Colonic mucosa (tissue), 4 donors: ENCODE results near the gene ASAH2B. TPM values are rescaled to one million over a fixed set of nuclear protein-coding genes. Genes with fewer than 3 reads are reported as not detected.

ENCODE experiments used
- DNase-seq: peaks from one replicate; pipeline ENCODE4 v3.0.0-alpha.2; 2020
- H3K27ac ChIP-seq: fragments of 200-600 bp; one replicate; pipeline ENCODE4 v1.8.0; 2021
- H3K27me3 ChIP-seq: fragments of 200-600 bp; one replicate; pipeline ENCODE4 v1.8.0; 2021
- H3K36me3 ChIP-seq: fragments of 200-600 bp; one replicate; pipeline ENCODE4 v1.8.0; 2021
- H3K4me1 ChIP-seq: fragments of 200-600 bp; one replicate; pipeline ENCODE4 v1.8.0; 2021; ENCODE audit warnings: mild to moderate bottlenecking
- H3K4me3 ChIP-seq: fragments of 200-600 bp; one replicate; pipeline ENCODE4 v1.8.0; 2021
- H3K9ac ChIP-seq, 2 donors: one replicate each; pipeline ENCODE4 v1.7.0; 2013; ENCODE audit warnings: control low read depth in 2 of 2, low read depth in 2 of 2, low read length in 2 of 2
- H3K9me3 ChIP-seq: fragments of 200-600 bp; one replicate; pipeline ENCODE4 v1.8.0; 2021
- intact Hi-C: fragments of 100-400 bp; cut with DNase I; formaldehyde crosslinking; loops from one replicate; pipeline ENCODE4 v1.14.1; 2022
- total RNA-seq, 2 donors: library from RNA; stranded (reverse); fragmentation: NEBNext Ultra II Directional in 1 of 2; extraction: Animal tissue kit (Norgen Biotek cat#: 25700) in 1 of 2; gene quantifications; one replicate each; pipeline ENCODE4 v1.2.1, GENCODE V29; 2021
- TF ChIP-seq, protein P1 (sequence below): fragments of 200-600 bp; IDR thresholded peaks from one replicate; pipeline ENCODE4 v1.8.0; 2022; ENCODE audit warnings: antibody characterized with exemption, mild to moderate bottlenecking
- donor health status: healthy.
- donor health status: DM: no; HTN: no; CAD: no.
- donor health status: DM: no; HTN: no; CAD: no.

ASAH2B gene
- total RNA-seq, 2 donors from 2014 or later, result 3.2 to 6.7 TPM

DNA sequence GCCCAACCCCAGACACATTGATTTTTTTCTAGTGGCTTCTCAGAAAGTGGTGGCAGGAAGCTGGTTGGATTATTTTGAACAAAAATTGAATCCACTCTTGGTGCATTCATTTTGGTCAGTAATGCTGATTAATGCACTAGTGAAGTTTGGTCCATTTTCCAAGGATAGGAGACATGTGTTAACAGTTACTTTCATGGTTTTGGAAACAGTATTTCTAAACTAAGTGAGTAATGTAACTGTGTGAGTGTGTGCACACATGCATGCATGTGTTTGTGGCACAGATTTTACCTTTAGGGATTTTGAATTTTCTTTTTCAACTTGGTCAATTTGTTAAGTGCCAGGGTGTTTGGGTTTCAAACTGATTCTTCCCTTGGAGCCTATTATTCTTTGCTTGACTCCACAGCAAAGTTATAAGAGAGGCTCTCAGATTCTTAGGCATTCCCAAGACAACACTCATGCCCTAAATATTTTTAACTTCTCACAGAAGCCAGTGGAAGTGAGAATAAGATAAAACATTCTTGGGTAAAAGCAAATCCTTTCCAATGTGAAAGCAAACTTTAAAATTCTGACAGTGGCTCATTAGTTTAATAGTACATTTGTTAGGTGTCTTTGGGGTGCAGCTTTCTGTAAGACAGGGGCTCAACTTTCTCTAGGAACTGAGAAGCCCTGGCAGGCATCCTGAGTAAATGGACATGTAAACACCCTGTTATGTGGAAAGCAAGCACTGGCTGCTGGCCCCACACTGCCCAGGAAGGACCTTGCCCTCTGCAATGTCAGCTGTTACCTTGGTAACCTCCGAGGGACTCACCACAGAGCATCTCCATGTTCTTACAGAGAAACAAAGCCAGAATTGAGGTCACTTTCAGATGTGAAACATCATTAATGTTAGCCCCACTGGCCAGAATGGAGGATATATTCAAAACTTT is 68.4 kb downstream of the ASAH2B start:
- no peaks in the 10 kb centered on the region for H3K36me3 ChIP-seq
- TF ChIP-seq, protein P1, sequence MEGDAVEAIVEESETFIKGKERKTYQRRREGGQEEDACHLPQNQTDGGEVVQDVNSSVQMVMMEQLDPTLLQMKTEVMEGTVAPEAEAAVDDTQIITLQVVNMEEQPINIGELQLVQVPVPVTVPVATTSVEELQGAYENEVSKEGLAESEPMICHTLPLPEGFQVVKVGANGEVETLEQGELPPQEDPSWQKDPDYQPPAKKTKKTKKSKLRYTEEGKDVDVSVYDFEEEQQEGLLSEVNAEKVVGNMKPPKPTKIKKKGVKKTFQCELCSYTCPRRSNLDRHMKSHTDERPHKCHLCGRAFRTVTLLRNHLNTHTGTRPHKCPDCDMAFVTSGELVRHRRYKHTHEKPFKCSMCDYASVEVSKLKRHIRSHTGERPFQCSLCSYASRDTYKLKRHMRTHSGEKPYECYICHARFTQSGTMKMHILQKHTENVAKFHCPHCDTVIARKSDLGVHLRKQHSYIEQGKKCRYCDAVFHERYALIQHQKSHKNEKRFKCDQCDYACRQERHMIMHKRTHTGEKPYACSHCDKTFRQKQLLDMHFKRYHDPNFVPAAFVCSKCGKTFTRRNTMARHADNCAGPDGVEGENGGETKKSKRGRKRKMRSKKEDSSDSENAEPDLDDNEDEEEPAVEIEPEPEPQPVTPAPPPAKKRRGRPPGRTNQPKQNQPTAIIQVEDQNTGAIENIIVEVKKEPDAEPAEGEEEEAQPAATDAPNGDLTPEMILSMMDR, result no peak
- H3K9ac ChIP-seq, result no peak overlapping the region
- H3K27ac ChIP-seq, result no peak overlapping the region
- intact Hi-C loops, result no loop called here
- no peaks in the 10 kb centered on the region for H3K4me1 ChIP-seq
- H3K9me3 ChIP-seq, result no peaks in the 10 kb centered on the region
- no peaks in the 10 kb centered on the region for H3K27me3 ChIP-seq
- no peak overlapping the region for H3K4me3 ChIP-seq
- DNase-seq, result no peak

Other genes with a start within 250 kb of the ASAH2B start
- 10 to 100 TPM; 19.4 to 19.5 TPM for gene SGMS1, start 116.0 kb upstream of the ASAH2B start, total RNA-seq
- gene A1CF, start 145.7 kb downstream of the ASAH2B start, total RNA-seq, result 10 to 100 TPM; 38.9 to 64.3 TPM